K562 (cell line): ENCODE results near the gene PIERCE2. TPM values are rescaled to one million over a fixed set of nuclear protein-coding genes. Genes with fewer than 3 reads are reported as not detected.

Experiments used
- ATF1 ChIP-seq, 2 experiments: fragments of 450-650 bp in 1 of 2; IDR thresholded peaks; 2 replicates each; pipeline ENCODE4 v1.6.1; 2016; ENCODE audit warnings: missing compliant biosample characterization in 1 of 2, missing genetic modification characterization in 1 of 2
- BMI1 ChIP-seq: fragments of 150-350 bp; IDR thresholded peaks from 2 replicates; pipeline ENCODE4 v1.6.1; 2014; ENCODE audit warnings: low read length
- ELF4 ChIP-seq: fragments of 450-650 bp; formaldehyde crosslinking; IDR thresholded peaks from 2 replicates; pipeline ENCODE4 v1.4.0; 2022; ENCODE audit warnings: missing genetic modification characterization
- FOXM1 ChIP-seq, 2 experiments: fragments of 450-650 bp in 1 of 2; sonication (generic) in 1 of 2; formaldehyde crosslinking in 1 of 2; IDR thresholded peaks; 2 replicates each; pipeline versions ENCODE4 v1.6.1 to v1.9.0; 2017 to 2022; ENCODE audit warnings: low read depth in 2 of 2, mild to moderate bottlenecking in 2 of 2, missing genetic modification reagents in 1 of 2, moderate library complexity in 1 of 2
- ILF3 ChIP-seq: fragments of 450-650 bp; IDR thresholded peaks from 2 replicates; pipeline ENCODE4 v1.6.1; 2018; ENCODE audit warnings: antibody characterized with exemption, mild to moderate bottlenecking, moderate library complexity, borderline replicate concordance
- KDM2B ChIP-seq: fragments of 250-450 bp; sonication (Bioruptor Pico); IDR thresholded peaks from 2 replicates; pipeline ENCODE4 v1.8.0; 2021; ENCODE audit warnings: mild to moderate bottlenecking, moderate library complexity
- NEUROD1 ChIP-seq: fragments of 150-350 bp; IDR thresholded peaks from 2 replicates; pipeline ENCODE4 v1.6.1; 2014; ENCODE audit warnings: borderline replicate concordance, low read length, low read depth; ENCODE audit not compliant: partially characterized antibody
- NONO ChIP-seq, 2 experiments: fragments of 200-400 bp in 1 of 2; fragments of 450-650 bp in 1 of 2; formaldehyde crosslinking in 1 of 2; IDR thresholded peaks; 2 replicates each; pipeline ENCODE4 v1.6.1; 2017; ENCODE audit warnings: low read depth in 2 of 2, mild to moderate bottlenecking in 2 of 2, moderate library complexity in 2 of 2, low read length in 1 of 2
- PHF21A ChIP-seq: fragments of 450-650 bp; IDR thresholded peaks from 2 replicates; pipeline ENCODE4 v1.6.1; 2017; ENCODE audit warnings: low read depth, borderline replicate concordance
- ZBTB17 ChIP-seq: fragments of 450-650 bp; formaldehyde crosslinking; IDR thresholded peaks from 2 replicates; pipeline ENCODE4 v1.4.0; 2020; ENCODE audit warnings: mild to moderate bottlenecking
- ZFX ChIP-seq: sonication (generic); formaldehyde crosslinking; IDR thresholded peaks from 2 replicates; pipeline ENCODE4 v1.8.0; 2022; ENCODE audit warnings: mild to moderate bottlenecking, missing genetic modification reagents, moderate library complexity
- ZNF175 ChIP-seq: fragments of 200-800 bp; sonication (Bioruptor generic); IDR thresholded peaks from 2 replicates; pipeline ENCODE4 v1.6.1; 2016; ENCODE audit warnings: low read depth, mild to moderate bottlenecking, missing genetic modification characterization, missing compliant biosample characterization
- ZNF384 ChIP-seq: IDR thresholded peaks from 2 replicates; pipeline ENCODE4 v1.6.1; 2012; ENCODE audit warnings: low read depth, low read length, improper control_type of control experiment
- ZNF79 ChIP-seq: fragments of 250-450 bp; sonication (Bioruptor Pico); IDR thresholded peaks from 2 replicates; pipeline ENCODE4 v1.4.0; 2020; ENCODE audit warnings: low read depth, mild to moderate bottlenecking, moderate library complexity
- polyA plus RNA-seq, 8 experiments: library from polyadenylated mRNA; depleted of rRNA in 4 of 8; stranded (reverse) in 5 of 8; unstranded in 3 of 8; fragments of >200 nt; fragmentation: Nextera tagmentation in 2 of 8; fragmentation: Illumina TruSeq in 1 of 8; extraction: Ambion mirVana in 2 of 8; extraction: Trizol in 1 of 8; gene quantifications; 2 replicates each; pipeline versions ENCODE4 v1.2.1 to v1.2.3, GENCODE V29; 2011 to 2014; ENCODE audit warnings: inconsistent platforms in 1 of 8, missing spikeins in 1 of 8
- total RNA-seq, 7 experiments: library from RNA; depleted of rRNA in 6 of 7; stranded (reverse); fragments of >200 nt in 6 of 7; fragmentation: Illumina TruSeq in 2 of 7; extraction: Trizol in 2 of 7; gene quantifications; 2 replicates each; pipeline versions ENCODE4 v1.2.1 to v1.2.3, GENCODE V29; 2011 to 2021; ENCODE audit warnings: low replicate concordance in 1 of 7
- TF ChIP-seq, protein P1 (sequence below): fragments of 250-450 bp; sonication (Bioruptor Pico); IDR thresholded peaks from 2 replicates; pipeline ENCODE4 v1.5.0; 2020; ENCODE audit warnings: mild to moderate bottlenecking, borderline replicate concordance
- TF ChIP-seq, protein P2 (sequence below): fragments of 250-450 bp; sonication (Bioruptor Pico); IDR thresholded peaks from 2 replicates; pipeline ENCODE4 v1.6.1; 2021; ENCODE audit warnings: mild to moderate bottlenecking
- TF ChIP-seq, protein P3 (sequence below): fragments of 250-450 bp; sonication (Bioruptor Pico); IDR thresholded peaks from 2 replicates; pipeline ENCODE4 v1.4.0; 2020
- TF ChIP-seq, protein P4 (sequence below): fragments of 250-450 bp; sonication (Bioruptor Pico); IDR thresholded peaks from 2 replicates; pipeline ENCODE4 v1.4.0; 2020; ENCODE audit warnings: borderline replicate concordance
- TF ChIP-seq, protein P5 (sequence below): fragments of 450-650 bp; IDR thresholded peaks from 2 replicates; pipeline ENCODE4 v1.6.1; 2016; ENCODE audit warnings: antibody characterized with exemption

Gene PIERCE2
- total and polyA plus RNA-seq, 9 of the 15 experiments (the other 6 are each of a cell fraction or from before 2014, with no cell fraction given), result 2.9 to 4.8 (median 4.0) TPM

DNA sequence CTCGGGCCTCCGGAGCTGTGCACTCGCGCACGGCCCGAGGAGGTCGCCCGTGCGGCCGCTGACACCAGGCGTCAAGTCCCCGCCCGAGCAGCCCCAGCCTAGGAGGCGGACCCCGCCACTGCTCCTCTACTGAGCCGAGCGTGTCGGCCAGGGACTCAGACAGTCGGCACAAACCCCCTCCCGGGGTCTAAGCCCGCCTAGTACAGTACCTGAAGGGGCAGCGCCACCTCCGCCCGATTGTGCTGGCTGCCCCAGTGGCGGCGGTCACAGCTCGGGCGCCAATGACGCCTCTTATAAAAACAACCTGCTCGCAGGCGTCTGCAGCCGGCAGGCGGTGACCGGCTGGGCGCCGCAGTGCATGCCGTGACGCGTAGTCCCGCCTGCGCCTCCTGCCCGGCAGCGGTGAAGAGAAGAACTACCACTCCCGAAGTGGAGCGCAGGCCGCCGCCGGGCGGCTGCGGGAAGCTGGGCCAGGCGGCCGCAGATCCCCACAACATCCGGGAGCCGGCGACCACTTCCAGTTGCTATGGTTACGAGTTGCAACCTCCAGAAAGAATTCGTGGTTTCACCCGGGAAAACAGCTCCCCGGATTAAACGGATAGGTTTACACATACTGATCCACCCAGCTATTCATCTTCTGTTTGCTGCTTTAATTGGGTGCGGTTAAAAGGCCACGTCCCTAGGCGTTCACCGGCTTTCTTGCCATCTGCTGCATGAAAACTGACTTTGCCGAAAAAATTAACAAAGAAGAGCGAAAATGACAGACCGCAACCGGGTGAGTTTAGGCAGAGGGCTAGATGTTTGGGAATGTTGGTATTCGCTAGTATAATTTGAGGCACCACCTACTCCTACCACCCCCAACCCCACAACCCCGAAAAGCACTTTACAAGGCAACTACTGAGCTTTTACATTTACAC lies at the start of gene PIERCE2, which contains the start of gene CCPG1 (continued):
- TF ChIP-seq, protein P1, sequence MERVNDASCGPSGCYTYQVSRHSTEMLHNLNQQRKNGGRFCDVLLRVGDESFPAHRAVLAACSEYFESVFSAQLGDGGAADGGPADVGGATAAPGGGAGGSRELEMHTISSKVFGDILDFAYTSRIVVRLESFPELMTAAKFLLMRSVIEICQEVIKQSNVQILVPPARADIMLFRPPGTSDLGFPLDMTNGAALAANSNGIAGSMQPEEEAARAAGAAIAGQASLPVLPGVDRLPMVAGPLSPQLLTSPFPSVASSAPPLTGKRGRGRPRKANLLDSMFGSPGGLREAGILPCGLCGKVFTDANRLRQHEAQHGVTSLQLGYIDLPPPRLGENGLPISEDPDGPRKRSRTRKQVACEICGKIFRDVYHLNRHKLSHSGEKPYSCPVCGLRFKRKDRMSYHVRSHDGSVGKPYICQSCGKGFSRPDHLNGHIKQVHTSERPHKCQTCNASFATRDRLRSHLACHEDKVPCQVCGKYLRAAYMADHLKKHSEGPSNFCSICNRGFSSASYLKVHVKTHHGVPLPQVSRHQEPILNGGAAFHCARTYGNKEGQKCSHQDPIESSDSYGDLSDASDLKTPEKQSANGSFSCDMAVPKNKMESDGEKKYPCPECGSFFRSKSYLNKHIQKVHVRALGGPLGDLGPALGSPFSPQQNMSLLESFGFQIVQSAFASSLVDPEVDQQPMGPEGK (CRISPR knock-in tag), result no peak
- TF ChIP-seq ILF3, result peak; percentile 32; the same call in 1 of the 2 replicates
- TF ChIP-seq, protein P2, sequence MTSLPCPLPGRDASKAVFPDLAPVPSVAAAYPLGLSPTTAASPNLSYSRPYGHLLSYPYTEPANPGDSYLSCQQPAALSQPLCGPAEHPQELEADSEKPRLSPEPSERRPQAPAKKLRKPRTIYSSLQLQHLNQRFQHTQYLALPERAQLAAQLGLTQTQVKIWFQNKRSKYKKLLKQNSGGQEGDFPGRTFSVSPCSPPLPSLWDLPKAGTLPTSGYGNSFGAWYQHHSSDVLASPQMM (CRISPR knock-in tag), result no peak
- no peak for TF ChIP-seq ZNF79 (CRISPR knock-in tag)
- TF ChIP-seq KDM2B (CRISPR knock-in tag), result 0 out of 2 replicates have a peak, but pooled peaks have one; percentile 60
- TF ChIP-seq ZFX (CRISPR knock-in tag), result peak; percentile 81
- no peak for TF ChIP-seq FOXM1 (IDR thresholded peaks at IDR 0.05; ENCODE audit: low read depth)
- peak; percentile 74; the same call in 1 of the 2 replicates for TF ChIP-seq FOXM1 (CRISPR knock-in tag; IDR thresholded peaks at IDR 0.05; ENCODE audit: low read depth)
- peak; percentile 89 for TF ChIP-seq BMI1
- peak; percentile 86 for TF ChIP-seq ZBTB17 (CRISPR knock-in tag)
- TF ChIP-seq, protein P3, sequence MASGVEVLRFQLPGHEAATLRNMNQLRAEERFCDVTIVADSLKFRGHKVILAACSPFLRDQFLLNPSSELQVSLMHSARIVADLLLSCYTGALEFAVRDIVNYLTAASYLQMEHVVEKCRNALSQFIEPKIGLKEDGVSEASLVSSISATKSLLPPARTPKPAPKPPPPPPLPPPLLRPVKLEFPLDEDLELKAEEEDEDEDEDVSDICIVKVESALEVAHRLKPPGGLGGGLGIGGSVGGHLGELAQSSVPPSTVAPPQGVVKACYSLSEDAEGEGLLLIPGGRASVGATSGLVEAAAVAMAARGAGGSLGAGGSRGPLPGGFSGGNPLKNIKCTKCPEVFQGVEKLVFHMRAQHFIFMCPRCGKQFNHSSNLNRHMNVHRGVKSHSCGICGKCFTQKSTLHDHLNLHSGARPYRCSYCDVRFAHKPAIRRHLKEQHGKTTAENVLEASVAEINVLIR (CRISPR knock-in tag), result peak; percentile 70
- TF ChIP-seq NEUROD1, result peak; percentile 36
- TF ChIP-seq ZNF384, result no peak; the same call in none of the 2 replicates
- TF ChIP-seq PHF21A, result peak; percentile 79; the same call in 1 of the 2 replicates
- TF ChIP-seq, protein P4, sequence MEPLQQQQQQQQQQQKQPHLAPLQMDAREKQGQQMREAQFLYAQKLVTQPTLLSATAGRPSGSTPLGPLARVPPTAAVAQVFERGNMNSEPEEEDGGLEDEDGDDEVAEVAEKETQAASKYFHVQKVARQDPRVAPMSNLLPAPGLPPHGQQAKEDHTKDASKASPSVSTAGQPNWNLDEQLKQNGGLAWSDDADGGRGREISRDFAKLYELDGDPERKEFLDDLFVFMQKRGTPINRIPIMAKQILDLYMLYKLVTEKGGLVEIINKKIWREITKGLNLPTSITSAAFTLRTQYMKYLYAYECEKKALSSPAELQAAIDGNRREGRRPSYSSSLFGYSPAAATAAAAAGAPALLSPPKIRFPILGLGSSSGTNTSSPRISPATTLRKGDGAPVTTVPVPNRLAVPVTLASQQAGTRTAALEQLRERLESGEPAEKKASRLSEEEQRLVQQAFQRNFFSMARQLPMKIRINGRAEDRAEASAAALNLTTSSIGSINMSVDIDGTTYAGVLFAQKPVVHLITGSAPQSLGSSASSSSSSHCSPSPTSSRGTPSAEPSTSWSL, result 0 out of 2 replicates have a peak, but pooled peaks have one; percentile 14
- TF ChIP-seq, protein P5, sequence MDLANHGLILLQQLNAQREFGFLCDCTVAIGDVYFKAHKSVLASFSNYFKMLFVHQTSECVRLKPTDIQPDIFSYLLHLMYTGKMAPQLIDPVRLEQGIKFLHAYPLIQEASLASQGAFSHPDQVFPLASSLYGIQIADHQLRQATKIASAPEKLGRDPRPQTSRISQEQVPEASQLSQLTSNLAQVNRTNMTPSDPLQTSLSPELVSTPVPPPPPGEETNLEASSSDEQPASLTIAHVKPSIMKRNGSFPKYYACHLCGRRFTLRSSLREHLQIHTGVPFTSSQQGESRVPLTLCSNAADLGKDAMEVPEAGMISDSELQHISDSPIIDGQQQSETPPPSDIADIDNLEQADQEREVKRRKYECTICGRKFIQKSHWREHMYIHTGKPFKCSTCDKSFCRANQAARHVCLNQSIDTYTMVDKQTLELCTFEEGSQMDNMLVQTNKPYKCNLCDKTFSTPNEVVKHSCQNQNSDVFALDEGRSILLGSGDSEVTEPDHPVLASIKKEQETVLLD, result 0 out of 2 replicates have a peak, but pooled peaks have one; percentile 9
- TF ChIP-seq ZNF175 (CRISPR knock-in tag), result no peak
- TF ChIP-seq ELF4, result no peak
- TF ChIP-seq NONO (IDR thresholded peaks at IDR 0.05; ENCODE audit: low read depth in 2 of 2, low read length in 1 of 2), result peak; percentile 39 to 54; a peak in 1 of 4 replicates
- no peak; the same call in 1 of the 2 replicates for TF ChIP-seq ATF1 (CRISPR knock-in tag; IDR thresholded peaks at IDR 0.05)
- peak; percentile 96 for TF ChIP-seq ATF1 (tag; IDR thresholded peaks at IDR 0.05)
